GM19438 (cell line): Measurements from ENCODE around the gene RAN.
"Not testable (repeated sequence)": the region's sequence is repeated elsewhere in the genome, so short reads cannot be mapped to it uniquely, and the experiment has no call there.

ENCODE experiments used
- ATAC-seq: cut with Tn5 transposase; IDR thresholded peaks from one replicate; pipeline ENCODE4 v1.9.1; 2021; ENCODE audit warnings: low read depth; ENCODE audit not compliant: unreplicated experiment

Gene RAN

DNA sequence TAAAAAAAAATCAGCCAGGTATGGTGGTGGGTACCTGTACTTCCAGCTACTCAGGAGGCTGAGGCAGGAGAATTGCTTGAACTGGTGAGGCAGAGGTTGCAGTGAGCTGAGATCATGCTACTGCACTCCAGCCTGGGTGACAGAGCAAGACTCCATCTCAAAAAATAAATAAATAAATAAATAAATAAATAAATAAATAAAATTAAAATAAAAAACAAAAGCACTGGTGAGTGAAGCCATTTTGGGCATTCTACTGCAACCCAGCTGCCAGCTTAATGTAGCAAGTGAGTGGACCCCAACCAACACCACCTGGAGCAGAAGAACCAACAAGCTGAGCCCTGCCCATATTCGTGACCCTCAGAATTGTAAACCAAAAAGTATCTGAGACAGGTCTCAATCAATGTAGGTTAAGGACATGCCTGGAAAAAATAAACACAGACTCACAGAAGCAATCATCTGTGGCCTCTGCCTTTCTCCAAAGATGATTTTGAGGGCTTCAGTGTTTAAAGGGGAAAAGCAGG, 23.0 kb upstream of the RAN start:
- not testable (repeated sequence) for ATAC-seq

DNA sequence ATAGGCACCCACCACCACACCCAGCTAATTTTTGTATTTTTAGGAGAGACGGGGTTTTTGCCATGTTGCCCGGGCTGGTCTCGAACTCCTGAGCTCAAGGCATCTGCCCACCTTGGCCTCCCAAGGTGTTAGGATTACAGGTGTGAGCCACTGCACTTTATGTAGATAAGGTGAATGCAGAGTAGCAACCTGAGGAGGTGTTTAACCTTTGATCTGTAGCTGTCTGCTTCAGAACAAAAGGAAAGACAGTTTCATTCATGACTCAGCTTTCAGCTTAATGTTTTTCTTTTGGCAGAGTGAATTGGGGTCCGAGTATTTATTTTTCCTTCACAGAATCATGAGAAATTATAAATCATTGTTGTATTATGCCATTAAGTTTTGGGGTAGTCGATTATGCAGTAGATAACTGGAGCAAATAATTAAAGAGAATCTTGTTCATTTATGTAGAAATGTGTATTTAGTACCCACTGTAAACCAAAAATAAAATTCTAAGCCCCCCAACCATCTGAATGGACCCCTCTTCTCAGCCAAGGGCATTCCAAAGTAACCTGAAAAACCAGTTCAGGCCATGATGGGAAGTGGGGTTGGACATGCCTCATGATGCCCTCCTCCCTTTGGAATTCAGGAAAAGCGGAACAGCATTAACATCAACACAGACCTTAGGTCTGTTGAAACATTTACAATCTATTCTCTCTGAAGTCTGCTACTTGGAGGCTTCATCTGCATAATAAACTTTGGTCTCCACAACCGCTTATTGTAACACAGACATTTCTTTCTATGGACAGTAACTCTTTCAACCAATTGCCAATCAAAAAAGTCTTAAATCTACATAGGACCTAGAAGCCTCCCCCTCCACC, 22.1 kb upstream of the RAN start:
- no peak for ATAC-seq

DNA sequence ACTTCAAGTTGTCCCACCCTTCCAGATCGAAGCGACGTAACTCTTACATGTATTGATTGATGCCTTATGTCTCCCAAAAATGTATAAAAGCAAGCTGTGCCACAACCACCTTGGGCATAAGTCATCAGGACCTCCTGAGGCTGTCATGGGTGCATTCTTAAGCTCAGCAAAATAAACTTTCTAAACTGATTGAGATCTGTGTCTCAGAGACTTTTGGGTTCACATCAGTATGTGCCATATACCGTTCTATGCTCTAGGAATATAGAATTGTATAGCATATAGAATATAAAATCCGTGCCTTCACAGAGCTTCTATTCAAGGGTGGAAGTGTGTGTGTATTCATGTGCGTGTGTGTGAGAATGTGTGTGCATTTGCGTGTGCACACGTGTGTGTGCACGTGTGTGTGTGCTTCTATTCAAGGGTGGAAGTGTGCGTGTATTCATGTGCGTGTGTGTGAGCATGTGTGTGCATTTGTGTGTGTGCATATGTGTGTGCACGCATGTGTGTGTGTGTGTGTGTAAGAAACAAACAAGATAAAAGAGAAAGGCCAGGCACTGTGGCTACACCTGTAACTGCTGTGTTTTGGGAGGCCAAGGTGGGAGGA, 21.3 kb upstream of the RAN start:
- ATAC-seq: no peak

DNA sequence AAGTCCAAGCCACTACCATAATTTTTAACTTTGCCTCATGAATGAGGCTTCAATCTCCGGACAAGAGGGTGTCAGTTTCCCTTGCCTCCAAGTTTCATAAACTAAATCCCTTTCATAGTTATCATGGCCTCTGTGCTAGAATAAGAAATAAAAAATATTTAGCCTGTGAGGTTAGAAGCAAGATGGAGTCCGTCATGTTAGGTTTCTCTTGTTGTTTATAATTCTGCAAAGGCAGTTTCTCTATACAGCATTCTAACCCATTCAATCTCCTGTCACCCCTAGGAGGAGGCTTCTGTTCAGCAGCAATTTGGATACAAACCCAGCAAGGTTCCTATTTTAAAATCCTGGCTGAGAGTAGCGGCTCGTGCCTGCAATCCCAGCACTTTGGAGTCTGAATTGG, 15.8 kb upstream of the RAN start:
- ATAC-seq: no peak

DNA sequence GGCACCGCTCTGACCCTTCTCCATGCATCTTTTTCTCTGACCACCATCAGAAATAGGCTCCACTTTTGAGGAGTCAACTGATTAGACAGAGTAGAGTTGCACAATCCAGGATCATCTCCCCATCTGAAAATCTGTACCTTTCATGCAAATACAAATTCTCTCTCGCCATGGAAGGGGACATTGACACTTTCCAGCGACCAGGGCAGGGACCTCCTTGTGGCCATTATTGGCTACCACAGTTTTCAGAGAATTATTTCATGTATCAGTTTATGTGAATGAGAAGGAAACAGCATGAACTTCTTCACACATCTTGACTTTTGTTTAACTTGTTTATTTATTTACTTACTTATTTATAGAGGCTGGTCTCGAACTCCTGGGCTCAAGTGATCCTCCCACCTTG, 13.8 kb upstream of the RAN start:
- ATAC-seq: no peak

DNA sequence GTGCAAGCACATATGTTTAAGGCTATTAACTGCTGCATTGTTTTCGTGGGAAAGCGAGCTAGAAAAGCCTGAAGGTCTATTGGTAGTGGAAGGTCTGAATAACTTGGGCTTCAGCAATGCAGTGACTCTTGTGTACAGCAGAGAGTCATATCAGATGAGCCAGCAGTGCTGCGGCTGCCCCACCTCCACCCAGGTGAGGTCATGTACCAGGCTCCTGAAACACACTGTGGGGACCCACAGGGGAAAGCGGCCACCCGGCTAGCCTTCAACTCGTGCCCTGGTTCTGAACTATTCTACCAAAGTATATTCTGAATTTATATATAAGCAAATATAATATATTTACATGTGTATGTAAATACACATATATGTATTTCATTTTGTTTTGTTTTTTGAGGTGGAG, 12.7 kb upstream of the RAN start:
- ATAC-seq: no peak

DNA sequence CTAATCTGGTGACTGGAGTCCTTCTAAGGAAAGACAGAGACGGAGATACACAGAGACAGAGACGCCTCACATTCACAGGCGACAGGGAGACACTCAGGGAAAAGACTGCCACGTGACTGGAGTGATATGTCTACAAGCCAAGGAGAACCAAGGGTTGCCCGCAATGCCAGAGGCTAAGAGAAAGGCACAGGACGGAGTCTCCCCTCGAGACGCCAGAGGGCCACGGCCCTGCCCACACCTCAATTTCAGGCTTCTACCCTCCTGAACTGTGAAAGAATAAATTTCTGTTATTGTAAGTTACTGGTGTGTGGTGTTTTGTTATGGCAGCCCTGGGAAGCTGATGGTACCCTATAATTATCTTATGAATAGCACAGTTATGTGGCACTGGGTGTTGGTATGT, 11.6 kb upstream of the RAN start:
- no peak for ATAC-seq

DNA sequence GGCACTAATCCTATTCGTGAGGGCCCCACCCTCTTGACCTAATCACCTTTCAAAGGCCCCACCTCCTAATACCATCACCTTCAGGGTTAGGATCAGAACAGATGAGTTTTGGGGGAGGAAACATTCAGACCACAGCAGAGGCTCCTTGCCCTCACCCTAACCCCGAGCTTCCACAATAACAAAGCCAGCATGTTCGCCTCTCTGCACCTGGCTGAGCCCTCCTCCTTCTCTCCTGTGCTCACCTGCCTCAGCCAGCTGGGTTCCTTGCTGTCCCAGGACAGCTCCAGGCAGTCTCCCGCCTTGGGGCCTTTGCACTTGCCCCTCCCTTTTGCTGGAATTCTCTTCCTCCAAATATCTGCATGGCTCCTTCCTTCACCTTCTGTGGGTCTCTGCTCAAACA, 9.7 kb upstream of the RAN start:
- ATAC-seq: no peak

DNA sequence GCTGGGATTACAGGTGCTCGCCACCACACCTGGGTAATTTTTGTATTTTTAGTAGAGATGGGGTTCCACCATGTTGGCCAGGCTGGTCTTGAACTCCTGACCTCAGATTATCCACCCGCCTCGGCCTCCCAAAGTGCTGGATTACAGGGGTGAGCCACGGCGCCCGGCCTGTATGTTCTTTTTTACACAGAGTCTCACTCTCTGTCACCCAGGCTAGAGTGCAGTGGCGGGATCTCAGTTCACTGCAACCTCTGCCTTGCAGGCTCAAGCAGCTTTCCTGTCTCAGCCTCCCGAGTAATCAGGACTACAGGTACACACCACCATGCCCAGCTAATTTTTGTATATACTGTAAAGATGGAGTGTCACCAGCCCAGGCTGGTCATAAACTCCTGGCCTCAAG, 9.1 kb upstream of the RAN start:
- ATAC-seq: not testable (repeated sequence)

DNA sequence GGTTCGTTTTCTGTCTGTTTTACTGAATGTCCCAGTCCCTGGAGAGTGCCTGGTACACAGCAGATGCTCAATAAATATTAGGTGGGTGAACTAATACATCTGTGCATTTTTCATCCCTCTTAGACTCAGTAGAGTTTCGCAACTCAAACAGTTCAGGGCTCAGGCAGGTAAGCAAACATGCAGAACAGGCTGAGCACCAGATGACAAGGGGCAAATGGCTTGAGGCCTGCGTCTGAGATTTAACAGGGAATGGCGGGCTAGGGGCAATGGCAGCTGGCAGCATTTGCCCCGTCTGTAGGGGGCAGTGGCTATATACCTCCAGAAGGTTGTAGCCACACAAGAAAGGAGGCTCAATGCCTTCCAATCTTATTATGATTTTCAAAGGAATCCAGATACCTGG, 8.6 kb upstream of the RAN start:
- ATAC-seq: no peak

DNA sequence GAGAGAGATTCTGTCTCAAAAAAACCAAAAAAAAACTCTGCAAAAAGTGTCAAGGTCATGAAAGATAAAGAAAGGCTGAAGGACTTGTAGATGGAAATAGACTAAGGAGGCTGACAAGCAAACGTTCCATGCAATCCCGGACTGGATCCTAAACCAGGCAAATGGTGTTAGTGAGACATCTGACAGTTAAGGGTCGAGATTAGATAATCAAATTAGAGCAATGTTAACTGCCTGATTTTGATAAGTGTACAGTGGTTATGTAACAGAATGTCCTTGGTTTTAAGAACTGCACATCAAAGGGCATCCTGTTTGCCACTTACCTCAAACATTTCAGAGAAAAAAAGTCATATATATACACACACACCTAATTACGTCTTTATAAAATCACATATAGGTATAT, 3.5 kb upstream of the RAN start:
- ATAC-seq: no peak

DNA sequence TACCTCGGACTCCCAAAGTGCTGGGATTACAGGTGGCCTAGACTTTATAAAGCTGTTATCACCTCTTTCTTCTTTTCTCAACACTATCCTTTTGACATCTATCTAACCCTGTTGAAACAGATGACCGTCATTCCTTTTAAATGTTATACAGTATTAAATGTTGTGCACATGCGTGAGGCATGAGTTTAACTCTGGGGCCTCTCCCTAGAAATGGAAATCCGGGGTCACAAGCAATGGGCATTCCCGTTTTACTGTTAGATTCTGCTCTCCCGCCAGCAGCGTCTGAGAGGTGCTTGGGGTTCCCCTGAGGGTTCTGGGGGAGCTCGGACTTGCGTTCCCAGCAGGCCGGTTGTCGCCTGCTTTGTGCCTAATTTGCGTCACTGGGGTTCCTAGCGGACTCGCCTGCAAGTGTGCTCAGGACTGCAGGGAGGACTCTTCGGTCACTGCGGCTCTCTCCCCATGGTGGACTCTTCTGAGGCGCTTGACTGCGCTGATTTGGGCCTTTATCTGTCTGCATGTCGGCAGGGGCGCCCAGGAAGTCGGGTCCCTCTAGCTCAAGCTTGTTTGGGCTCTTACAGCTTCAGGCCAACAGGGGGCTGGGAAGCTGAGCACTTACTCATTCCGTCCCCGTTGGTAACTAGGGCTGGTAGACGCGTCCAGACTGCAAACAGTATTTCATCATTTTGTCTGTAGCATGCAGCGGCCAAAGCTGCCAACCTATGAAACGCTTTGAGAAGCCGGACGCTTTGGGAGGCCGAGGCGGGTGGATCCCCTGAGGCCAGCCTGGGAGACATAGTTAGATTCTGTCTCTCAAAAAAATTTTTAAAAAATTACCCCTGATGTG, 1.2 kb upstream of the RAN start:
- ATAC-seq: peak; percentile 58

DNA sequence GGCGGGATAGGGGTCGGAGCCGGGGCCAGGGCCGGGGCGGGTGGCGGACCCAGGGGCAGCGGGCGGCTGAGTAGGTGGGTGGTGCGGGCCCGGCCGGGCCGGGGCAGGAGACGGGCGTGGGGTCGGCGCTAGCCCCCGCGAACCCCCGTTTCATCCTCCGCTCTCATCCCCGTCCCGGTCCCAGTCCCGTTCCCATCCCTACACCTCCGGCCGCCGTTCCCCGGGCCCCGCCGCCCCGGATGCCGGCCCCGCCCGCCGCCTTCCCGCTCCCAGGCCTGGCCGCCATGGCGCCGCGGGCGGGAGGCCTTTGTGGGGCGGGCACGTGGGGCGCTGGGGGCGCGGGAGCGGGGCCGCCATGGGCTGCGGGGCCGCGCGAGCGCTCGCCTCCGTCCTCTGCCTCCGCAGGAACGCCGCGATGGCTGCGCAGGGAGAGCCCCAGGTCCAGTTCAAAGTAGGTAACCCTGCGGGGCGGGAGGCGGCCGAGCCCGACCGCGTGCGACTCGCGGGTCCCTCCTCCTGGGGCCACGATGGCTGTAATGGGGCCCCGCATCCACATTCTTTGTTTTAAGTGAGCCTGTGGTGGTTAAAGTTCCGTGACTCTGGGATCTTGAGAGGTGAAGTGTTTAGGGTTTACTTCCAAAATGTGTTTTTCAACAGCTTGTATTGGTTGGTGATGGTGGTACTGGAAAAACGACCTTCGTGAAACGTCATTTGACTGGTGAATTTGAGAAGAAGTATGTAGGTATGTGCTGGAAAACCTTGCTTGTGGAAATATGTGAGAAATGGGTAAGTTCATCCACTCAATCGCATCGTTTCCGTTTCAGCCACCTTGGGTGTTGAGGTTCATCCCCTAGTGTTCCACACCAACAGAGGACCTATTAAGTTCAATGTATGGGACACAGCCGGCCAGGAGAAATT, 572 bp downstream of the RAN start:
- peak; percentile 22 for ATAC-seq

DNA sequence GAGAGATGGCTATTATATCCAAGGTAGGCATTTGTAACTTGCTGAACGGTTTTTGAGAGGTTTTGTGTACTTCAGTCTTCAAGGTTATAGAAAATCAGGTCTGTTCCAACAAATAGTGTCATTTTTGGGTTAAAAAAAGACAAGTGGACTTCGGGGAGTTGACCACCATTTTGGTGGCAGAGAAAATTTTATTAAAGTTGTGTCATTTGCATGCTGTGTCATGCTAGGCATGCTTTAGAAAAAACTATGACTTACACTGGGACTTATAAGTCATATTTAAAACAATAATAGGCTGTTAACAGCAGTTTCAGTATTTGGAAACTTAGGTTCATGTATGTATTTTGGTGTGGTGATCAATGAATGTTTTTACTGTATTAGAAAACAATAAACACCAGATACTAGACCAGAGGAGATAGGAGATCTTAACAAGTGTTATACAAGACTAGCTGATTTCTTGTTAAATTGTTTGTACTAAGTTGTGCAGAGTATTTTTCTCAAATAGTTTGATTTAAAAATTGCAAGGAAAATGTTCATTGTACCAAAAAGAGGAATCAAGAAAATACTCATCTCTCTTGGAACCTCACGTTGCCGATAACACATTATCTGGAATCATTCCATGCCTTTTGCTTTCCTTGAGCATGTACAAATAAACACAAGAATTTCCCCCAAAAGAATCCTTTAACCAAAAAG, 1.4 kb downstream of the RAN start:
- ATAC-seq: no peak

DNA sequence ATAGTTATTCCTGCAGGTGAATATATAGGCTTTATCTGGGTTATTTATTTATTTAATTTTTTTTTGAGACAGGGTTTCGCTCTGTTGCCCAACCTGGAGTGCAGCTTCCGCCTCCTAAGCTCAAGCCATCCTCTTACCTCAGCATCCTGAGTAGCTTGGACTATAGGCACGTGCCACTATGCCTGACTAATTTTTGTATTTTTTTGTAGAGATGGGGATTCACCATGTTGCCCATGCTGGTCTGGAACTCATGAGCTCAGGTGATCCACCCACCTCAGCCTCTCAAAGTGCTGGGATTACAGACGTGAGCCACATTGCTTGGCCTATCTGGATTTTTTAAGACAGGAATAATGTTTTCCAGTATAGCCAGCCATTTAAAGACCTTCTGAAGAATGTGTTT, 2.0 kb downstream of the RAN start:
- no peak for ATAC-seq

DNA sequence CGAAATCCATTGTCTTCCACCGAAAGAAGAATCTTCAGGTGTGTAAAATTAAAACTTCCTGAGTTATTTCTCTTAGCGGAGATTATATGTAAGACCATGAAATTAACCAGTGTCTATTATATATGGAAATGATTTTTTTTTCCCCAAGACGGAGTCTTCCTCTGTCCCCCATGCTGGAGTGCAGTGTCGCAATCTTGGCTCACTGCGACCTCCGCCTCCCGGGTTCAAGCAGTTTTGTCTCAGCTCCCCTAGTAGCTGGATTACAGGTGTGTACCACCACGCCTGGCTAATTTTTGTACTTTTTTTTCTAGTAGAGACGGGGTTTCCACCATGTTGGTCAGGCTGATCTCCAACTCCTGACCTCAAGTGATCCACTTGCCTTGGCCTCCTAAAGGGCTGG, 2.8 kb downstream of the RAN start:
- ATAC-seq: no peak

DNA sequence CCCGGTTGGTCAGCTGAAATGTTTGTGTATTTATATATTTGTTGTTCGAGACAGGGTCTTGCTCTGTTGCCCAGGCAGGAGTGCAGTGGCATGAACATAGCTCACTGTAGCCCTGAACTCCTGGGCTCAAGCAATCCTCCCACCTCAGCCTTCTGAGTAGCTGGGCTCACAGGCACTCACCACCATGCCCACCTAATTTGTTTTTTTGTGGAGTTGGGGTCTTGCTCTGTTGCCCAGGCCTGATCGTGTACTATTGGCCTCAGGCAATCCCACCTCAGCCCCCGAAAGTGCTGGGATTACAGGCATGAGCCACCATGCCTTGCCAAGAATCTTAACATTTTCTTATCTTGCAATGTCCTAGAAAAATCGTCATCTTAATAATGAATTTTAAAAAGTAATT, 3.3 kb downstream of the RAN start:
- ATAC-seq: no peak

DNA sequence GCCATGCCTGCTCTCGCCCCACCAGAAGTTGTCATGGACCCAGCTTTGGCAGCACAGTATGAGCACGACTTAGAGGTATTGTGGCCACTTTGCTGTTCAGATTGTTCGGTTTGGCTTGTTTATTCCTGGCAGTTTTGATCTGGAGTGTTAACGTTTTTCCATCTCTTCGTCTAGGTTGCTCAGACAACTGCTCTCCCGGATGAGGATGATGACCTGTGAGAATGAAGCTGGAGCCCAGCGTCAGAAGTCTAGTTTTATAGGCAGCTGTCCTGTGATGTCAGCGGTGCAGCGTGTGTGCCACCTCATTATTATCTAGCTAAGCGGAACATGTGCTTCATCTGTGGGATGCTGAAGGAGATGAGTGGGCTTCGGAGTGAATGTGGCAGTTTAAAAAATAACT, 3.8 kb downstream of the RAN start:
- not testable (repeated sequence) for ATAC-seq

DNA sequence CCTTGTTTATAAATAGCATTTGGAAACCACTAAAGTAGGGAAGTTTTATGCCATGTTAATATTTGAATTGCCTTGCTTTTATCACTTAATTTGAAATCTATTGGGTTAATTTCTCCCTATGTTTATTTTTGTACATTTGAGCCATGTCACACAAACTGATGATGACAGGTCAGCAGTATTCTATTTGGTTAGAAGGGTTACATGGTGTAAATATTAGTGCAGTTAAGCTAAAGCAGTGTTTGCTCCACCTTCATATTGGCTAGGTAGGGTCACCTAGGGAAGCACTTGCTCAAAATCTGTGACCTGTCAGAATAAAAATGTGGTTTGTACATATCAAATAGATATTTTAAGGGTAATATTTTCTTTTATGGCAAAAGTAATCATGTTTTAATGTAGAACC, 4.4 kb downstream of the RAN start:
- ATAC-seq: no peak

DNA sequence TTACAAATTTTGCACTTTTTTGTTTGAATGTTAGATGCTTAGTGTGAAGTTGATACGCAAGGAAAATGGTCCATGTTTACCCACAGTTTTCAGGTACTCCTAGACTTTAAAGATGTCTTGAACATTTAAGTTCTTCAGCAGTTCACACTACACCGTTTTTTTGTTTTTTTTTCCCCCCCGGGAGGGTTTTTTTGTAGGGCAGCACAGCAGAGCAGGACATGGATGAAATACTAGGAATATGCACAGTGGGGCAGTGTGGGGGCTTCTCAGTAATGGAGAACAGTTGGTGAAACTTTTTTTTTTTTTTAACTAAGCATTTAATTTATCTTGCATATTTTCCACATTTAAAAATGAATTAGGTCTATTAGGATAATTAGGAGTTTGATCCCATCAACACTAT, 4.9 kb downstream of the RAN start:
- ATAC-seq: no peak
